DND-41 (cell line): ENCODE results near the gene HNF1B.

ENCODE experiments used
- CTCF ChIP-seq: IDR thresholded peaks from 2 replicates; pipeline ENCODE4 v1.5.1; 2012; ENCODE audit warnings: borderline replicate concordance, low read length, moderate library complexity, mild to moderate bottlenecking; ENCODE audit not compliant: poor library complexity, severe bottlenecking; ENCODE audit errors: extremely low read depth
- EZH2 ChIP-seq: IDR thresholded peaks from 3 replicates; pipeline ENCODE4 v1.6.1; 2012; ENCODE audit warnings: borderline replicate concordance, low read depth, mild to moderate bottlenecking, moderate library complexity, low read length, inconsistent platforms; ENCODE audit not compliant: severe bottlenecking

GRCh38 chr17:37672548-37673078 is 72.2 kb downstream of the HNF1B start:
- TF ChIP-seq CTCF (no peak), EZH2 (no peak)
